AG04449 (cell line): ENCODE results near the gene NR0B2.

Experiments used
- CTCF ChIA-PET: fragments of 350-600 bp; formaldehyde crosslinking; extraction: SDS; loops from one replicate; lab custom pipeline; 2021; ENCODE audit warnings: antibody characterized with exemption; lab: Yijun Ruan, JAX
- POLR2A ChIA-PET: fragments of 400-600, 350-600 bp; formaldehyde crosslinking; extraction: SDS; loops from one replicate; lab custom pipeline; 2020; ENCODE audit warnings: antibody characterized with exemption, inconsistent platforms; lab: Yijun Ruan, JAX
- DNase-seq: peaks from one replicate; pipeline ENCODE4 v3.0.0-alpha.2; 2010; ENCODE audit warnings: low read depth, low spot score
- H3K4me3 ChIP-seq: 2 replicates; pipeline ENCODE4 v1.5.1; 2011; ENCODE audit warnings: low read depth, mild to moderate bottlenecking, control low read depth, low read length
- CTCF ChIP-seq: IDR thresholded peaks from one replicate; pipeline ENCODE4 v1.5.1; 2011; ENCODE audit warnings: mild to moderate bottlenecking, moderate library complexity, low read length, control low read depth, inconsistent platforms; ENCODE audit not compliant: insufficient read depth; ENCODE audit errors: missing control alignments

Gene NR0B2

GRCh38 chr1:26957306-26957705 lies 43.5 kb upstream of the NR0B2 start:
- H3K4me3 ChIP-seq, result no peak overlapping the region
- POLR2A ChIA-PET, result no interaction called here
- CTCF ChIA-PET, result interaction anchor here (2.7 kb wide), 1 partner anchor 10 kb away, joined by 9 read pairs; no protein-coding TSS in a partner anchor
- no peak for DNase-seq
- TF ChIP-seq CTCF, result no peak

GRCh38 chr1:26956321-26956720 lies 42.5 kb upstream of the NR0B2 start:
- no peak for TF ChIP-seq CTCF
- no peak overlapping the region for H3K4me3 ChIP-seq
- POLR2A ChIA-PET, result no interaction called here
- CTCF ChIA-PET, result interaction anchor here (2.9 kb wide), 1 partner anchor 10 kb away, joined by 9 read pairs; no protein-coding TSS in a partner anchor
- DNase-seq, result no peak

GRCh38 chr1:26953374-26953773 lies 39.6 kb upstream of the NR0B2 start:
- no peak for TF ChIP-seq CTCF
- POLR2A ChIA-PET, result no interaction called here
- no peak for DNase-seq
- no peak overlapping the region for H3K4me3 ChIP-seq
- CTCF ChIA-PET, result interaction anchor here (2.9 kb wide), 1 partner anchor 13 kb away, joined by 9 read pairs; no protein-coding TSS in a partner anchor

GRCh38 chr1:26951821-26952497 lies 38.2 kb upstream of the NR0B2 start:
- H3K4me3 ChIP-seq, result no peak overlapping the region
- ChIA-PET CTCF (no interaction called here), POLR2A (no interaction called here)
- no peak for DNase-seq
- no peak for TF ChIP-seq CTCF

- no peak for DNase-seq
- H3K4me3 ChIP-seq, result no peak overlapping the region
- POLR2A ChIA-PET, result no interaction called here
- CTCF ChIA-PET, result interaction anchor here (0.6 to 1.3 kb wide), 2 partner anchors 17 to 46 kb away, joined by 3 to 4 read pairs; no protein-coding TSS in a partner anchor
- TF ChIP-seq CTCF, result no peak
These were observed 37.4 kb upstream of the NR0B2 start for GRCh38 chr1:26951216-26951615.

GRCh38 chr1:26950602-26951001 lies 36.8 kb upstream of the NR0B2 start:
- no peak for DNase-seq

More at GRCh38 chr1:26950602-26951001, 36.8 kb upstream of the NR0B2 start:
- POLR2A ChIA-PET, result no interaction called here
- CTCF ChIA-PET, result interaction anchor here (1.3 kb wide), 1 partner anchor 46 kb away, joined by 3 read pairs; no protein-coding TSS in a partner anchor
- TF ChIP-seq CTCF, result no peak
- no peak overlapping the region for H3K4me3 ChIP-seq
